ENCODE results near the gene BHLHA15. TPM values are rescaled to one million over a fixed set of nuclear protein-coding genes. Genes with fewer than 3 reads are reported as not detected.
A peak's percentile ranks its signal among the peaks of the same experiment; 100 is the strongest.

BHLHA15 gene
- polyA plus RNA-seq, 1 of the 3 experiments (the other 2 are of a cell fraction) = 0.10 TPM

DNA sequence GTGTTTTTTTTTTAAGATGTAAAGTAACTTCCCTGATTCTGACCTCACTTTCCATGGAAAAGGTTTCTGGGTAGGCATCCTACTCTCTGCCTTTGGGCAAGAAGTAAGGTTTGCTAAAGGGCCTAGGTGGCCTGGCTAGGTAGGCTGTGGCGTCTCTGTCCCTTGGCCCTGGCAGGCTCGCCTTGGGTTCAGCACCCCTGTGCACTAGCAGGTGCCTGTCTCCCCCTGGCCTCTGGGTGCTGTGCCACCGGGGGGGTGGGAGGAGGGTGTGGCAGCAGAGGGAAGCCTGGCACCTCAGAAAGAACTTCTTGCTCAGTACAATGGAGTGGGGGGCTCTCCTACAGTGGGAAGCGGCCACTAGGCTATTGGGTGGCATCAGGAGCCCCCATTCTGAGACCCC lies 26.8 kb downstream of the BHLHA15 start:
- Histone ChIP-seq H3K4me1 (ENCODE audit: control insufficient read depth in 1 of 2, insufficient read depth in 2 of 2, low read depth in 1 of 2, low read length in 1 of 2) (no peaks in the 10 kb centered on the region; a peak in 1 of 4 replicates), H3K9ac (no peak overlapping the region), H3K27ac (ENCODE audit: low read depth in 2 of 2, low read length in 1 of 2) (no peak overlapping the region), H3K27me3 (ENCODE audit: insufficient read depth) (no peaks in the 10 kb centered on the region), H2AFZ (ENCODE audit: low read depth) (no peak overlapping the region), H3F3A (replicated peaks; ENCODE audit: insufficient read depth) (no peaks in the 10 kb centered on the region), H3K9me2 (no peaks in the 10 kb centered on the region), H3K79me2 (ENCODE audit: insufficient read depth) (no peaks in the 10 kb centered on the region), H3K9me3 (no peaks in the 10 kb centered on the region), H3K4me2 (no peak overlapping the region), H3K36me3 (replicated peaks in 1 of 2; ENCODE audit: control insufficient read depth in 1 of 2, insufficient read depth in 2 of 2, low read length in 1 of 2) (peaks cover 8 to 10% of the 10 kb centered on the region in 2 experiments), H4K20me1 (ENCODE audit: insufficient read depth) (no peaks in the 10 kb centered on the region), H3K4me3 (ENCODE audit: low read depth in 2 of 2, low read length in 1 of 2) (no peak overlapping the region)
- CTCF ChIA-PET = no interaction called here
- 89% methylated on average over 3 of the region's 4 CpGs for WGBS (ENCODE audit: low lambda C conversion rate)
- TF ChIP-seq EP300 (IDR thresholded peaks at IDR 0.05; ENCODE audit: borderline replicate concordance in 1 of 2, low read depth in 1 of 2, low read length in 1 of 2) (no peak), TEAD4 (IDR thresholded peaks at IDR 0.05; ENCODE audit: borderline replicate concordance, insufficient read depth) (no peak), MEF2A (IDR thresholded peaks at IDR 0.05; ENCODE audit: borderline replicate concordance, low read depth) (no peak), ELF1 (IDR thresholded peaks at IDR 0.05) (no peak), FOXM1 (IDR thresholded peaks at IDR 0.05; ENCODE audit: low read depth) (no peak), JUND (IDR thresholded peaks at IDR 0.05) (no peak), RCOR1 (IDR thresholded peaks at IDR 0.05; ENCODE audit: low read length) (no peak), POLR2AphosphoS5 (IDR thresholded peaks at IDR 0.05; ENCODE audit: low read depth, low read length) (no peak), NFIC (IDR thresholded peaks at IDR 0.05; ENCODE audit: borderline replicate concordance) (no peak), SIN3A (IDR thresholded peaks at IDR 0.05; ENCODE audit: borderline replicate concordance, low read depth, low read length) (no peak), CHD2 (IDR thresholded peaks at IDR 0.05; ENCODE audit: low read length, partially characterized antibody) (no peak), TAF1 (IDR thresholded peaks at IDR 0.05; ENCODE audit: borderline replicate concordance, low read depth, low read length) (no peak), FOSL2 (IDR thresholded peaks at IDR 0.05; ENCODE audit: borderline replicate concordance, low read depth) (no peak)
- TF ChIP-seq, protein P1, sequence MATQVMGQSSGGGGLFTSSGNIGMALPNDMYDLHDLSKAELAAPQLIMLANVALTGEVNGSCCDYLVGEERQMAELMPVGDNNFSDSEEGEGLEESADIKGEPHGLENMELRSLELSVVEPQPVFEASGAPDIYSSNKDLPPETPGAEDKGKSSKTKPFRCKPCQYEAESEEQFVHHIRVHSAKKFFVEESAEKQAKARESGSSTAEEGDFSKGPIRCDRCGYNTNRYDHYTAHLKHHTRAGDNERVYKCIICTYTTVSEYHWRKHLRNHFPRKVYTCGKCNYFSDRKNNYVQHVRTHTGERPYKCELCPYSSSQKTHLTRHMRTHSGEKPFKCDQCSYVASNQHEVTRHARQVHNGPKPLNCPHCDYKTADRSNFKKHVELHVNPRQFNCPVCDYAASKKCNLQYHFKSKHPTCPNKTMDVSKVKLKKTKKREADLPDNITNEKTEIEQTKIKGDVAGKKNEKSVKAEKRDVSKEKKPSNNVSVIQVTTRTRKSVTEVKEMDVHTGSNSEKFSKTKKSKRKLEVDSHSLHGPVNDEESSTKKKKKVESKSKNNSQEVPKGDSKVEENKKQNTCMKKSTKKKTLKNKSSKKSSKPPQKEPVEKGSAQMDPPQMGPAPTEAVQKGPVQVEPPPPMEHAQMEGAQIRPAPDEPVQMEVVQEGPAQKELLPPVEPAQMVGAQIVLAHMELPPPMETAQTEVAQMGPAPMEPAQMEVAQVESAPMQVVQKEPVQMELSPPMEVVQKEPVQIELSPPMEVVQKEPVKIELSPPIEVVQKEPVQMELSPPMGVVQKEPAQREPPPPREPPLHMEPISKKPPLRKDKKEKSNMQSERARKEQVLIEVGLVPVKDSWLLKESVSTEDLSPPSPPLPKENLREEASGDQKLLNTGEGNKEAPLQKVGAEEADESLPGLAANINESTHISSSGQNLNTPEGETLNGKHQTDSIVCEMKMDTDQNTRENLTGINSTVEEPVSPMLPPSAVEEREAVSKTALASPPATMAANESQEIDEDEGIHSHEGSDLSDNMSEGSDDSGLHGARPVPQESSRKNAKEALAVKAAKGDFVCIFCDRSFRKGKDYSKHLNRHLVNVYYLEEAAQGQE (IDR thresholded peaks at IDR 0.05; ENCODE audit: low read depth, low read length) = no peak
- TF ChIP-seq, protein P2, sequence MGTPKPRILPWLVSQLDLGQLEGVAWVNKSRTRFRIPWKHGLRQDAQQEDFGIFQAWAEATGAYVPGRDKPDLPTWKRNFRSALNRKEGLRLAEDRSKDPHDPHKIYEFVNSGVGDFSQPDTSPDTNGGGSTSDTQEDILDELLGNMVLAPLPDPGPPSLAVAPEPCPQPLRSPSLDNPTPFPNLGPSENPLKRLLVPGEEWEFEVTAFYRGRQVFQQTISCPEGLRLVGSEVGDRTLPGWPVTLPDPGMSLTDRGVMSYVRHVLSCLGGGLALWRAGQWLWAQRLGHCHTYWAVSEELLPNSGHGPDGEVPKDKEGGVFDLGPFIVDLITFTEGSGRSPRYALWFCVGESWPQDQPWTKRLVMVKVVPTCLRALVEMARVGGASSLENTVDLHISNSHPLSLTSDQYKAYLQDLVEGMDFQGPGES (IDR thresholded peaks at IDR 0.05; ENCODE audit: low read depth, low read length) = no peak
- TF ChIP-seq, protein P3, sequence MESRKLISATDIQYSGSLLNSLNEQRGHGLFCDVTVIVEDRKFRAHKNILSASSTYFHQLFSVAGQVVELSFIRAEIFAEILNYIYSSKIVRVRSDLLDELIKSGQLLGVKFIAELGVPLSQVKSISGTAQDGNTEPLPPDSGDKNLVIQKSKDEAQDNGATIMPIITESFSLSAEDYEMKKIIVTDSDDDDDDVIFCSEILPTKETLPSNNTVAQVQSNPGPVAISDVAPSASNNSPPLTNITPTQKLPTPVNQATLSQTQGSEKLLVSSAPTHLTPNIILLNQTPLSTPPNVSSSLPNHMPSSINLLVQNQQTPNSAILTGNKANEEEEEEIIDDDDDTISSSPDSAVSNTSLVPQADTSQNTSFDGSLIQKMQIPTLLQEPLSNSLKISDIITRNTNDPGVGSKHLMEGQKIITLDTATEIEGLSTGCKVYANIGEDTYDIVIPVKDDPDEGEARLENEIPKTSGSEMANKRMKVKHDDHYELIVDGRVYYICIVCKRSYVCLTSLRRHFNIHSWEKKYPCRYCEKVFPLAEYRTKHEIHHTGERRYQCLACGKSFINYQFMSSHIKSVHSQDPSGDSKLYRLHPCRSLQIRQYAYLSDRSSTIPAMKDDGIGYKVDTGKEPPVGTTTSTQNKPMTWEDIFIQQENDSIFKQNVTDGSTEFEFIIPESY (IDR thresholded peaks at IDR 0.05; ENCODE audit: borderline replicate concordance, low read depth) = no peak
- POLR2A ChIA-PET = no interaction called here
- peak; percentile 25 for DNase-seq

All from SK-N-SH (cell line).